Tibial artery (tissue), 4 donors: ENCODE data around the gene P2RX2.

Experiments used
- DNase-seq, 2 donors: peaks; one replicate each; pipeline ENCODE4 v3.0.0-alpha.2; 2019
- H3K27ac ChIP-seq, 2 donors: fragments of 200-600 bp; sonication (generic) in 1 of 2; 1 replicate in 1 of 2; 2 replicates in 1 of 2; pipeline ENCODE4 v1.5.1; 2018 to 2019; ENCODE audit warnings: mild to moderate bottlenecking in 1 of 2
- H3K27me3 ChIP-seq, 2 donors: fragments of 200-600 bp; sonication (generic) in 1 of 2; one replicate each; pipeline versions ENCODE4 v1.5.1 to v1.6.0; 2016 to 2019
- H3K36me3 ChIP-seq, 3 donors: fragments of 200-600 bp; sonication (generic) in 2 of 3; one replicate each; pipeline ENCODE4 v1.5.1; 2016 to 2019; ENCODE audit warnings: mild to moderate bottlenecking in 2 of 3
- H3K4me1 ChIP-seq, 4 donors: fragments of 200-600 bp; sonication (generic) in 2 of 4; 1 replicate in 3 of 4; 2 replicates in 1 of 4; pipeline ENCODE4 v1.5.1; 2016 to 2019
- H3K4me3 ChIP-seq, 2 donors: fragments of 200-600 bp; sonication (generic) in 1 of 2; 1 replicate in 1 of 2; 2 replicates in 1 of 2; pipeline ENCODE4 v1.5.1; 2018 to 2019; ENCODE audit warnings: mild to moderate bottlenecking in 2 of 2
- H3K9me3 ChIP-seq, 3 donors: fragments of 200-600 bp; sonication (generic) in 1 of 3; one replicate each; pipeline ENCODE4 v1.5.1; 2016 to 2019
- intact Hi-C: fragments of 100-400 bp; cut with DNase I; formaldehyde crosslinking; loops from one replicate; pipeline ENCODE4 v1.15.0; 2023; ENCODE audit warnings: low total_unique reads
- TF ChIP-seq, protein P1 (sequence below), 2 experiments: fragments of 200-600 bp in 1 of 2; fragments of 450-650 bp in 1 of 2; IDR thresholded peaks; one replicate each; pipeline ENCODE4 v1.5.1; 2017 to 2019; ENCODE audit warnings: antibody characterized with exemption in 2 of 2, mild to moderate bottlenecking in 1 of 2, moderate library complexity in 1 of 2

Gene P2RX2

DNA sequence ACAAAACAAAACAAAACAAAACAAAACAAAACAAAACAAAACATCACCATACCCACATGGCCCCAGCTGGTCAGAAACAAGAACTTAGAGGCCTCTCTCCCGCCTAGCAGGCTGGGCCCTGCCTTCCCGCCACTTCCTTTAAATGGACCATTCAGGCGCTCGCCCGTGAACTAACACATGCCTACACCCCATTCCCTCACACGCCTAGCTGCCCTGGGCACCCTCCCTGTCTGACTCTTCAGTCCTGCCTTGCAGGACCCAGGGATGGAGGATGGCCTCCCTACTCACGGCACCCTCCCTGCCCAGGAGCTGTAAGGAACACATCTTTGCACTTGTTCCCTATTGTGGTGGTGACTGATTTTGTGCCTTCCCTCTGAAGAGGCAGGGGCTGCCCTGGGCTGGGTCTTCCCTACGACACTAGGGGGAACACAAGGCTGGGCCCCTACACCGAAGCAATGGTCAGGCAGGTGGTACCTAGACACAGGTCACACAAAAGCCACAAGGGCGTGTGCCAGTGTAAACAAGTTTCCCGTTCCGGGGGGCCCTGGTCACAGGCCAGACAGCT, 21.5 kb downstream of the P2RX2 start:
- TF ChIP-seq, protein P1, sequence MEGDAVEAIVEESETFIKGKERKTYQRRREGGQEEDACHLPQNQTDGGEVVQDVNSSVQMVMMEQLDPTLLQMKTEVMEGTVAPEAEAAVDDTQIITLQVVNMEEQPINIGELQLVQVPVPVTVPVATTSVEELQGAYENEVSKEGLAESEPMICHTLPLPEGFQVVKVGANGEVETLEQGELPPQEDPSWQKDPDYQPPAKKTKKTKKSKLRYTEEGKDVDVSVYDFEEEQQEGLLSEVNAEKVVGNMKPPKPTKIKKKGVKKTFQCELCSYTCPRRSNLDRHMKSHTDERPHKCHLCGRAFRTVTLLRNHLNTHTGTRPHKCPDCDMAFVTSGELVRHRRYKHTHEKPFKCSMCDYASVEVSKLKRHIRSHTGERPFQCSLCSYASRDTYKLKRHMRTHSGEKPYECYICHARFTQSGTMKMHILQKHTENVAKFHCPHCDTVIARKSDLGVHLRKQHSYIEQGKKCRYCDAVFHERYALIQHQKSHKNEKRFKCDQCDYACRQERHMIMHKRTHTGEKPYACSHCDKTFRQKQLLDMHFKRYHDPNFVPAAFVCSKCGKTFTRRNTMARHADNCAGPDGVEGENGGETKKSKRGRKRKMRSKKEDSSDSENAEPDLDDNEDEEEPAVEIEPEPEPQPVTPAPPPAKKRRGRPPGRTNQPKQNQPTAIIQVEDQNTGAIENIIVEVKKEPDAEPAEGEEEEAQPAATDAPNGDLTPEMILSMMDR (IDR thresholded peaks at IDR 0.05): no peak
- intact Hi-C loops: no loop called here
- no peaks in the 10 kb centered on the region for H3K27me3 ChIP-seq

DNA sequence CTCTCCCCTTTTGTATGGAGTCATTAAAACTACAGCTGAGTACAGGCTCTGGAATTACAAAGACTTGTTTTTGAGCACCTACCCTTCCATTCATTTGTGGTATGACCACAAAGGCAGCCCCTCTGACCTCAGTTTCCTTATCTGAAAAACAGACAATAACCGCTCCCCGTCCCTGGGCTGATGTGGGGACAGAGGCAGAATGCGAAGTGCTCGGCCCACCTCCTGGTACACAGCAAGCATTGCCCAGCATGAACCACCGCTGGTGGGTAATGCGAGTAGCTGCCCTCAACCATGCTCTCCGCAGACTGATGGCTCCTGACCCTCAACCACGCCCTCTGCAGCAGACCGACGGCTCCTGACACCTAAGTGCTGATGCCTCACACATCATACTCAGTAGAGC, 22.4 kb downstream of the P2RX2 start:
- intact Hi-C loops: no loop called here
- Histone ChIP-seq H3K36me3 (peaks cover 58 to 95% (median 65%) of the 10 kb centered on the region in 3 donors), H3K27ac (no peak overlapping the region), H3K27me3 (no peaks in the 10 kb centered on the region), H3K4me3 (no peak overlapping the region), H3K9me3 (no peaks in the 10 kb centered on the region), H3K4me1 (no peaks in the 10 kb centered on the region)
- peak in 1 of 2 donors; percentile 38 for DNase-seq
- TF ChIP-seq, protein P1 (IDR thresholded peaks at IDR 0.05): no peak

More for the DNA sequence above, 21.5 kb downstream of the P2RX2 start:
- Histone ChIP-seq H3K36me3 (peaks cover 61 to 95% (median 72%) of the 10 kb centered on the region in 3 donors), H3K9me3 (no peaks in the 10 kb centered on the region), H3K27ac (no peak overlapping the region), H3K4me1 (no peaks in the 10 kb centered on the region), H3K4me3 (no peak overlapping the region)
- DNase-seq: peak in 1 of 2 donors; percentile 42

DNA sequence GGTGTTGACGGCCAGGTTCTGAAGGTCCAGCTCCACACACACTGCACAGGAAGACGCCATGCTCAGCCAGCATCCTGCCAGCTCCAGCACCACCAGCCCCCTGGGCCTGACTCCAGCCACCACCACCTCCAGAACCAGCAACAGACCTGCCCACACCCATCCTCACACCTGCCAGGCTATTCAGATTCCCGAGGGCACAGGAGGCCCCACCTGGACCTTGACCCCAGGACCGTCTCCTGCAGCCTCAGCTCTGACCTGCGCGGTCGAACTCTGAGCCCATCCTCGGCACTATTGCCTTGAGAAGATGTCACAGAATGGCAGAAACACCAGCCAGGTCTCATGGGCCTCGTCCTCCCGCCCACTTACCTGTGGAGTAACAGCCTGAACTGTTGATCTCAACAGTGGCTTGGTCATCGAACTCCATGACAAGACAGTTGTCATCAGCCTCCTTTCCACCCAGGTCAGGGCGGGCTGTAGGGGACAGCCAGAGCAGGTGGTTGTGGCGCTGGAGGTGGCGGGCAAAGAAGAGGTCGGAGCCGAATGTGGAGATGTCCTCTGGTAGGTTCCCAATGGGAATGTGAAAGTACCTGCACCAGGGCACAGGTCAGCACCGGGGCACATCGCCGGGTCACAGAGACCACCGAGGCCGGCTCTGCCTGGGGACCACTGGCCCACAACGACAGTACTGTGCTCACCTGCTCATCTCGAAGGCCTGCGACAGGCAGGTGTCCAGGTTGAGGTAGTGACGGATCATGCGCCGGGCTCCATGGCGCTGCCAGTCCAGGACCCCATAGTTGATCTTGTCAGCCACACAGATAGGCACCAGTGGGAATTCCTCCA, 23.5 kb downstream of the P2RX2 start:
- Histone ChIP-seq H3K4me3 (no peak overlapping the region), H3K36me3 (peaks cover 62 to 95% (median 66%) of the 10 kb centered on the region in 3 donors), H3K4me1 (no peaks in the 10 kb centered on the region), H3K9me3 (no peaks in the 10 kb centered on the region), H3K27me3 (no peaks in the 10 kb centered on the region), H3K27ac (no peak overlapping the region)
- DNase-seq: peak in 1 of 2 donors; percentile 57
- intact Hi-C loops: no loop called here
- TF ChIP-seq, protein P1 (IDR thresholded peaks at IDR 0.05): no peak

DNA sequence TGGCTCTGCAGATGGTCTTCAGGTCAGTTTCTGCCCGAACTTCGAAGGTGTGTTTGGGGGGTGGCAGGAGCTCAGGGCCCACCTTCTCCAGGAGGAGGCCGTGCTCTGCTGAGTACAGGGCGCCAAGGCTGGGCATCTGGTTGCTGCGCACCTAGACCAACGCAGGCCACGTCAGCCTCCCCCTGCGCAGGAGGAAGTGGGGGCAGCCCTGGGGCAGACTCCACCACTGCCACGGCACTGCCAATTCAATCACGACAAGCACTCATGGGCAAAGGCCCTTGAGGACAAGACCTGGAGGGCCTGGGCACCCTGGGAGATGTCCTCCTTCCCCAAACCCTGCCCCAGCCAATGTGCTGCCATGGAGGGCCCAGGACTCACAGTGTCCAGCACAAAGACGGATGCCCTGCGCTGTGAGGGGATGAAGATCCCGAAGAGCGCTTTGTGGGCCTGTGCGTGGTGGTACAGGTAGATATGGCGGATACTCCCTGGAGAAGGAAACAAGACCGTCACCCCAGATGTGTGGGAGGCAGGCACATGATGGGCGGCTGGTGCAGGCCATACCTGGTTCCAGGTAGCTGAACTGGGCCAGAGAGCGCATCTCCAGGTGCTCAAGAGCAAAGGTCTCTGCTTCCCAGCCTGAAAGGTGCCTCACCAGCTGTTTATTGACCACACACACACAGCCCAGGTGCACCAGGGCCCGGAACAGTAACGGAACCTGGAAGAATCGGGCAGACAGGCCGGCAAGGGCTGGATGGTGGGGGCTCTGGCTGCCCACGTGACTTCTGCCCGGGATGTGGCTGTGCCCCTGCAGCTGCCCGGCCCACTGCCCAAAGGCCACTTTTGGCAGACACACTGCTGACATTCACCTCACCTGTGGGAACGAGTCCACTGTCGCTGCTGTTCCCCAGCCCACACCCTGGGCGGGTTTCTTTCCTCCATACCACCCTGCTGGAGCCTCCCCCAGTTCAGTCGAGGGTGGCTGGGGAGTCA, 24.6 kb downstream of the P2RX2 start:
- intact Hi-C loops: no loop called here
- Histone ChIP-seq H3K4me3 (no peak overlapping the region), H3K4me1 (no peaks in the 10 kb centered on the region), H3K36me3 (peaks cover 60 to 95% (median 65%) of the 10 kb centered on the region in 3 donors), H3K9me3 (no peaks in the 10 kb centered on the region), H3K27me3 (no peaks in the 10 kb centered on the region), H3K27ac (no peak overlapping the region)
- TF ChIP-seq, protein P1 (IDR thresholded peaks at IDR 0.05): no peak
- DNase-seq: peak in 1 of 2 donors; percentile 59

DNA sequence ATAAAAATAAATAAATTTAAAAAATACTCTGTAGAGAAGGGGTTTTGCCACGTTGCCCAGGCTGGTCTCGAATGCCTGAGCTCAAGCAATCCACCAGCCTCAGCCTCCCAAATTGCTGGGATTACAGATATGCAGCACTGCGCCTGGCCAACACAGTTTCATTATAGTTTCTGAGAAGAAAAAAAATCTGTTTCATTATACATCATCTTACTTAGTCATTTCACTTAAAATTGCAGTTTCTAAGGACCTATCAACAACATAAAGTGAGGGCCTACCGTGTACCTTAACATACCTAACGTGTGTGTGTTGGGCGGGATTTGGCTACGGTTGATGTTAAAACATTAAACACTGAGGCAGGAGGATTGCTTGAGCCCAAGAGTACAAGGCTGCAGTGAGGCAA, 28.3 kb downstream of the P2RX2 start:
- H3K4me3 ChIP-seq: no peak overlapping the region
- H3K27ac ChIP-seq: no peak overlapping the region
- no peak for DNase-seq
- H3K36me3 ChIP-seq: peaks cover 61 to 92% (median 61%) of the 10 kb centered on the region in 3 donors
- TF ChIP-seq, protein P1 (IDR thresholded peaks at IDR 0.05): no peak
- no peaks in the 10 kb centered on the region for H3K9me3 ChIP-seq
- intact Hi-C loops: no loop called here
- H3K27me3 ChIP-seq: no peaks in the 10 kb centered on the region
- H3K4me1 ChIP-seq: no peaks in the 10 kb centered on the region
